ENCODE measurements around the gene SLC29A4. TPM values are rescaled to one million over a fixed set of nuclear protein-coding genes. Genes with fewer than 3 reads are reported as not detected.

SLC29A4 gene
- total RNA-seq (2021; ENCODE audit: unreplicated experiment), result 24.5 TPM
- 21.2 and 27.5 TPM in 2 replicates for polyA plus RNA-seq (2012)
- percentile 42 among the genes with signal in this experiment for Bru-seq, nascent RNA
- percentile 51 among the genes with signal in this experiment for BruChase-seq, experiment 1, labeled RNA remaining after a 6-hour chase
- percentile 50 among the genes with signal in this experiment for BruChase-seq, experiment 2, labeled RNA remaining after a 2-hour chase
- long read RNA-seq, full-length matches to known transcripts, result 7 of 30 reads
- long read RNA-seq, partial matches to known transcripts, result 11 of 30 reads
- long read RNA-seq, other reads (novel, unspliced or antisense), result 12 of 30 reads

- Histone ChIP-seq H3K9ac (ENCODE audit: low read length) (peak within 1 kb of the TSS; percentile 53), H2AFZ (ENCODE audit: low read depth, low read length, poor library complexity, severe bottlenecking) (peak within 1 kb of the TSS; percentile 35), H3K9me3 (ENCODE audit: control insufficient read depth in 1 of 2, insufficient read depth in 1 of 2, low read depth in 1 of 2, low read length in 2 of 2) (no peaks in the 10 kb centered on the region), H3K79me2 (ENCODE audit: insufficient read depth, low read length) (no peaks in the 10 kb centered on the region), H3K27ac (ENCODE audit: low read depth, low read length) (peak within 1 kb of the TSS; percentile 40; the same call in 1 of the 2 replicates), H3K27me3 (ENCODE audit: insufficient read depth, low read length) (no peaks in the 10 kb centered on the region), H3K4me2 (ENCODE audit: low read length) (peak within 1 kb of the TSS; percentile 86), H3K9me2 (ENCODE audit: insufficient read depth) (no peaks in the 10 kb centered on the region), H3K36me3 (ENCODE audit: control insufficient read depth in 1 of 2, insufficient read depth in 2 of 2, low read length in 2 of 2) (no peaks in the 10 kb centered on the region), H3K4me1 (ENCODE audit: control insufficient read depth in 1 of 2, insufficient read depth in 2 of 2, low read length in 2 of 2) (peaks cover 12 to 22% of the 10 kb centered on the region in 2 experiments), H4K20me1 (ENCODE audit: insufficient read depth) (no peaks in the 10 kb centered on the region), H3K4me3 (replicated peaks in 1 of 2; ENCODE audit: low read depth in 1 of 2, low read length in 2 of 2) (peak within 1 kb of the TSS; percentile 48 to 62)
- BruUV-seq (replicated peaks), result no TSS peak
- intact Hi-C loops (cut with micrococcal nuclease), result no loop called here
- CTCF ChIA-PET, result no interaction called here
- RAD21 ChIA-PET (ENCODE audit: low non-redundant PET in 1 of 2, low total read pairs in 2 of 2, uncharacterized antibody in 2 of 2, unreplicated experiment in 2 of 2), result no interaction called here
- no peak for TF ChIP-seq SIN3A (IDR thresholded peaks at IDR 0.05; ENCODE audit: low read depth)
- TF ChIP-seq ELF1 (IDR thresholded peaks at IDR 0.05; ENCODE audit: borderline replicate concordance, low read depth), result no peak
- TF ChIP-seq FOSL1 (IDR thresholded peaks at IDR 0.05; ENCODE audit: low read depth), result no peak
- TF ChIP-seq ZFX (IDR thresholded peaks at IDR 0.05), result no peak
- no peak for TF ChIP-seq ZBTB33 (IDR thresholded peaks at IDR 0.05; ENCODE audit: extremely low read depth, insufficient replicate concordance, low read length)
- TF ChIP-seq EGR1 (IDR thresholded peaks at IDR 0.05; ENCODE audit: low read depth), result no peak
- TF ChIP-seq MAX (IDR thresholded peaks at IDR 0.05), result no peak
- TF ChIP-seq EZH2 (IDR thresholded peaks at IDR 0.05), result no peak
- TF ChIP-seq YY1 (IDR thresholded peaks at IDR 0.05; ENCODE audit: extremely low read depth, insufficient replicate concordance, low read depth, low read length), result no peak
- no peak for TF ChIP-seq POLR2A (IDR thresholded peaks at IDR 0.05; ENCODE audit: borderline replicate concordance, extremely low read depth, insufficient read depth, insufficient read length)
- no peak for TF ChIP-seq POLR2AphosphoS5 (IDR thresholded peaks at IDR 0.05; ENCODE audit: low read depth, low read length)
- TF ChIP-seq SP1 (IDR thresholded peaks at IDR 0.05; ENCODE audit: low read depth), result no peak
- ATAC-seq (peak; percentile 71), DNase-seq (ENCODE audit: low read depth, low spot score) (peak; percentile 13)
- POLR2A ChIA-PET, result no interaction called here
Observed at GRCh38 chr7:5282543-5283316, at the start of gene SLC29A4. Gene SLC29A4 (plus strand): TSS chr7:5282943. CDS start chr7:5287817, 4,874 bp downstream.
